PC-3 (cell line): Measurements from ENCODE around the gene GNPDA2. TPM values are rescaled to one million over a fixed set of nuclear protein-coding genes. Genes with fewer than 3 reads are reported as not detected.

Experiments used
- ATAC-seq: fragments of 200-7000 bp; cut with Tn5 transposase; 2 replicates; pipeline ENCODE4 v1.9.1; 2020; ENCODE audit warnings: mild to moderate bottlenecking, moderate library complexity
- BruUV-seq: library from RNA; stranded (reverse); fragments of 400-500 nt; replicated peaks from 2 replicates; lab custom pipeline; 2021; lab: Mats Ljungman, UMichigan
- CTCF ChIA-PET: fragments of 300-600 bp; sonication (Branson Sonifier 250); formaldehyde crosslinking; loops from one replicate; lab custom pipeline; 2022; ENCODE audit warnings: antibody characterized with exemption; lab: Charles Lee
- POLR2A ChIA-PET: fragments of 300-600 bp; sonication (Branson Sonifier 250); formaldehyde crosslinking; loops from one replicate; lab custom pipeline; 2022; ENCODE audit warnings: antibody characterized with exemption; ENCODE audit not compliant: unreplicated experiment; lab: Charles Lee
- DNase-seq: peaks from one replicate; pipeline ENCODE4 v3.0.0-alpha.2; 2015
- H2AFZ ChIP-seq: fragments of 300-600 bp; sonication (generic); 2 replicates; pipeline ENCODE4 v1.6.0; 2016; ENCODE audit warnings: antibody characterized with exemption, low read length
- H3F3A ChIP-seq: fragments of 300-600 bp; sonication (generic); one replicate; pipeline ENCODE4 v1.6.0; 2017; ENCODE audit warnings: antibody characterized with exemption, low read length, control low read depth, mild to moderate bottlenecking; ENCODE audit not compliant: unreplicated experiment
- H3K27ac ChIP-seq: fragments of 300-600 bp; sonication (generic); 2 replicates; pipeline ENCODE4 v1.5.1; 2016; ENCODE audit warnings: mild to moderate bottlenecking, low read length
- H3K27me3 ChIP-seq: fragments of 300-600 bp; sonication (generic); 2 replicates; pipeline ENCODE4 v1.6.1; 2016; ENCODE audit warnings: low read length, mixed read lengths
- H3K36me3 ChIP-seq: fragments of 300-600 bp; sonication (generic); 2 replicates; pipeline ENCODE4 v1.6.1; 2016; ENCODE audit warnings: low read depth, mixed run types, low read length, mixed read lengths
- H3K4me1 ChIP-seq: fragments of 300-600 bp; sonication (generic); 2 replicates; pipeline ENCODE4 v1.5.1; 2016; ENCODE audit warnings: low read length; ENCODE audit not compliant: insufficient read depth
- H3K4me2 ChIP-seq: fragments of 300-600 bp; sonication (generic); 2 replicates; pipeline ENCODE4 v1.6.0; 2016; ENCODE audit warnings: low read length
- H3K4me3 ChIP-seq: fragments of 300-600 bp; sonication (generic); 2 replicates; pipeline ENCODE4 v1.5.1; 2016; ENCODE audit warnings: mild to moderate bottlenecking, low read length, mixed read lengths
- H3K79me2 ChIP-seq: fragments of 300-600 bp; sonication (generic); 2 replicates; pipeline ENCODE4 v1.6.1; 2017; ENCODE audit warnings: low read length, mixed read lengths
- H3K9ac ChIP-seq: fragments of 300-600 bp; sonication (generic); 2 replicates; pipeline ENCODE4 v1.6.0; 2016; ENCODE audit warnings: mild to moderate bottlenecking, low read length
- H3K9me2 ChIP-seq: fragments of 300-600 bp; sonication (generic); replicated peaks from 2 replicates; pipeline ENCODE4 v1.6.1; 2016; ENCODE audit warnings: mixed run types, low read length, mixed read lengths
- H3K9me3 ChIP-seq: fragments of 300-600 bp; sonication (generic); 2 replicates; pipeline ENCODE4 v1.6.1; 2016; ENCODE audit warnings: low read length, mixed read lengths
- H4K20me1 ChIP-seq: fragments of 300-600 bp; sonication (generic); 2 replicates; pipeline ENCODE4 v1.6.1; 2016; ENCODE audit warnings: low read length, mixed read lengths
- EZH2 ChIP-seq: fragments of 300-600 bp; sonication (generic); IDR thresholded peaks from one replicate; pipeline ENCODE4 v1.6.1; 2017; ENCODE audit warnings: antibody characterized with exemption, mild to moderate bottlenecking, low read length; ENCODE audit not compliant: unreplicated experiment
- EZH2phosphoT487 ChIP-seq: fragments of 300-600 bp; sonication (generic); IDR thresholded peaks from 2 replicates; pipeline ENCODE4 v1.6.1; 2018; ENCODE audit warnings: mild to moderate bottlenecking, antibody characterized with exemption, low read length, borderline replicate concordance
- intact Hi-C: fragments of 100-400 bp; cut with micrococcal nuclease; formaldehyde crosslinking; loops from 2 replicates; pipeline ENCODE4 v1.9.0; 2023
- total RNA-seq: library from RNA; depleted of rRNA; stranded (reverse); fragments of >200 nt; gene quantifications from 2 replicates; pipeline ENCODE4 v1.2.3, GENCODE V29; 2014
- TF ChIP-seq, protein P1 (sequence below): fragments of 300-600 bp; sonication (generic); conservative IDR thresholded peaks from 2 replicates; pipeline ENCODE4 v1.5.1; 2017; ENCODE audit warnings: antibody characterized with exemption, low read depth, mild to moderate bottlenecking, low read length

The GNPDA2 gene
- total RNA-seq, 1 experiment from 2014 or later = 21.9 TPM

DNA sequence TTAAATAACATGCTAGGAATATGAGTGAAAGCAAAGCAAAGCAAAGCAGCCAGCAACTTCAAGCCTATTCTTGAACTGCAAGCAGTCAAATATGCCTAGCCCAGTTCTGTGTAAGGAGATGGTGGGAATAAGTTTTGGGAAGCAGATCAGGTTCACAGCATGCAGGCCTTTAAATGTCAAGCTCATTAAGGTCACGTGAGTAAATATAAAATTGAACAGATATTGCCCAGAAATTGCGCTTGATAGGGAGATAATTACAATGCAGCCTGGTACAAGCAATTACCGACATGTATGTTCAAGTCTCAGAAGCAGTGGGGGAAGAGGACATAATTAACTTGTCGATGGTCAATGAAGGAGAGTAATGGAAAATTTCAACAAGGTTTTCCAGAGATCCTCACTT lies 6.0 kb downstream of the GNPDA2 start:
- intact Hi-C loops = no loop called here
- no peaks in the 10 kb centered on the region for H3K27me3 ChIP-seq
- peaks cover 59% of the 10 kb centered on the region for H3K79me2 ChIP-seq
- H3K4me1 ChIP-seq = peaks cover 6% of the 10 kb centered on the region
- BruUV-seq = no TSS peak
- no peaks in the 10 kb centered on the region for H3K9me3 ChIP-seq
- ChIA-PET POLR2A (no interaction called here), CTCF (no interaction called here)
- no peaks in the 10 kb centered on the region for H4K20me1 ChIP-seq
- H2AFZ ChIP-seq = no peak overlapping the region
- H3K9ac ChIP-seq = no peak overlapping the region
- TF ChIP-seq, protein P1, sequence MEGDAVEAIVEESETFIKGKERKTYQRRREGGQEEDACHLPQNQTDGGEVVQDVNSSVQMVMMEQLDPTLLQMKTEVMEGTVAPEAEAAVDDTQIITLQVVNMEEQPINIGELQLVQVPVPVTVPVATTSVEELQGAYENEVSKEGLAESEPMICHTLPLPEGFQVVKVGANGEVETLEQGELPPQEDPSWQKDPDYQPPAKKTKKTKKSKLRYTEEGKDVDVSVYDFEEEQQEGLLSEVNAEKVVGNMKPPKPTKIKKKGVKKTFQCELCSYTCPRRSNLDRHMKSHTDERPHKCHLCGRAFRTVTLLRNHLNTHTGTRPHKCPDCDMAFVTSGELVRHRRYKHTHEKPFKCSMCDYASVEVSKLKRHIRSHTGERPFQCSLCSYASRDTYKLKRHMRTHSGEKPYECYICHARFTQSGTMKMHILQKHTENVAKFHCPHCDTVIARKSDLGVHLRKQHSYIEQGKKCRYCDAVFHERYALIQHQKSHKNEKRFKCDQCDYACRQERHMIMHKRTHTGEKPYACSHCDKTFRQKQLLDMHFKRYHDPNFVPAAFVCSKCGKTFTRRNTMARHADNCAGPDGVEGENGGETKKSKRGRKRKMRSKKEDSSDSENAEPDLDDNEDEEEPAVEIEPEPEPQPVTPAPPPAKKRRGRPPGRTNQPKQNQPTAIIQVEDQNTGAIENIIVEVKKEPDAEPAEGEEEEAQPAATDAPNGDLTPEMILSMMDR = no peak
- TF ChIP-seq EZH2 = no peak
- TF ChIP-seq EZH2phosphoT487 = no peak
- H3K36me3 ChIP-seq = no peaks in the 10 kb centered on the region
- no peak overlapping the region for H3K4me2 ChIP-seq
- no peaks in the 10 kb centered on the region for H3F3A ChIP-seq
- H3K9me2 ChIP-seq = no peaks in the 10 kb centered on the region
- ATAC-seq (no peak), DNase-seq (no peak)
- no peak overlapping the region for H3K4me3 ChIP-seq
- H3K27ac ChIP-seq = no peak overlapping the region

GRCh38 chr4:44716597-44716996 lies 9.8 kb downstream of the GNPDA2 start:
- POLR2A ChIA-PET = no interaction called here
- H2AFZ ChIP-seq = no peak overlapping the region
- H3K9me2 ChIP-seq = no peaks in the 10 kb centered on the region
- H4K20me1 ChIP-seq = no peaks in the 10 kb centered on the region
- no TSS peak for BruUV-seq
- H3K4me1 ChIP-seq = no peaks in the 10 kb centered on the region
- CTCF ChIA-PET = no interaction called here
- peaks cover 21% of the 10 kb centered on the region; the same call in 1 of the 2 replicates for H3K79me2 ChIP-seq
- H3K9me3 ChIP-seq = no peaks in the 10 kb centered on the region
- no peaks in the 10 kb centered on the region for H3K27me3 ChIP-seq
- TF ChIP-seq EZH2phosphoT487 (no peak), EZH2 (no peak)
- TF ChIP-seq, protein P1 = no peak
- H3K4me2 ChIP-seq = no peak overlapping the region
- intact Hi-C loops = no loop called here
- H3K27ac ChIP-seq = no peak overlapping the region
- H3K9ac ChIP-seq = no peak overlapping the region
- no peaks in the 10 kb centered on the region for H3K36me3 ChIP-seq
- no peak overlapping the region for H3K4me3 ChIP-seq
- ATAC-seq = no peak
- no peak for DNase-seq
- no peaks in the 10 kb centered on the region for H3F3A ChIP-seq

DNA sequence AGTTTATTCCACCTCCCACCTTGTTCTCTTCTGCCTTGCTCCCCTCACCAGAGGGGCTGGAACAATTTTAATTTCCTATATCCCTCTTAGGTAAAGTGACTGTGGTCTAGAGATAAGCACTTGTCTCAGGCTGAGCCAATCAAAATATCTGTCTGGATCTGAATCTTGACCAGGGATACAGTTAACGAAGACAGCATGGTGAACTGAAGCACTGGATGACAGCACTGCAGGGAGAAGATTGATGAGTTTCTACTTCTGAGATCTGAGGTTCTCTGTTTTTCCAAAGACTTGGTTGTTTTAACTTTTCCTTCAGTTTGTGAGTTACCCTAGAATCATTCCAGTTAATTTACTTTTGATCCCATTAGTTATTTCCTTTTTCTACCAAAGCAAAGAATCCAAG lies 13.2 kb downstream of the GNPDA2 start:
- no peak overlapping the region for H3K9ac ChIP-seq
- H3K4me3 ChIP-seq = no peak overlapping the region
- H3K79me2 ChIP-seq = no peaks in the 10 kb centered on the region
- ChIA-PET POLR2A (no interaction called here), CTCF (no interaction called here)
- intact Hi-C loops = no loop called here
- no peaks in the 10 kb centered on the region for H3K9me2 ChIP-seq
- H2AFZ ChIP-seq = no peak overlapping the region
- no TSS peak for BruUV-seq
- H3K27me3 ChIP-seq = no peaks in the 10 kb centered on the region
- no peak overlapping the region for H3K27ac ChIP-seq
- DNase-seq (no peak), ATAC-seq (no peak)
- H3K36me3 ChIP-seq = no peaks in the 10 kb centered on the region
- no peaks in the 10 kb centered on the region for H3F3A ChIP-seq
- no peaks in the 10 kb centered on the region for H3K4me1 ChIP-seq
- TF ChIP-seq EZH2 = no peak
- TF ChIP-seq EZH2phosphoT487 = no peak
- TF ChIP-seq, protein P1 = no peak
- H3K4me2 ChIP-seq = no peak overlapping the region
- H3K9me3 ChIP-seq = no peaks in the 10 kb centered on the region
- H4K20me1 ChIP-seq = no peaks in the 10 kb centered on the region
